Endothelial cell (in vitro differentiated cells): ENCODE data around the gene SLMAP. TPM values are rescaled to one million over a fixed set of nuclear protein-coding genes. Genes with fewer than 3 reads are reported as not detected.
A peak's percentile ranks its signal among the peaks of the same experiment; 100 is the strongest.

Experiments
- DNase-seq: peaks from one replicate; pipeline ENCODE4 v3.0.0; 2021; ENCODE audit warnings: low spot score
- H3K27ac Mint-ChIP-seq: one replicate; pipeline ENCODE4 v1.8.0; 2021; ENCODE audit warnings: mixed read lengths, inconsistent platforms; ENCODE audit not compliant: unreplicated experiment
- H3K27me3 Mint-ChIP-seq: one replicate; pipeline ENCODE4 v1.8.0; 2021; ENCODE audit warnings: mild to moderate bottlenecking, moderate library complexity, mixed read lengths, inconsistent platforms; ENCODE audit not compliant: unreplicated experiment
- H3K36me3 Mint-ChIP-seq: one replicate; pipeline ENCODE4 v1.8.0; 2021; ENCODE audit warnings: mild to moderate bottlenecking, low read depth, mixed read lengths, inconsistent platforms; ENCODE audit not compliant: unreplicated experiment
- H3K4me1 Mint-ChIP-seq: one replicate; pipeline ENCODE4 v1.8.0; 2021; ENCODE audit warnings: mild to moderate bottlenecking, mixed read lengths, inconsistent platforms; ENCODE audit not compliant: unreplicated experiment
- H3K4me3 Mint-ChIP-seq: one replicate; pipeline ENCODE4 v1.8.0; 2021; ENCODE audit warnings: mild to moderate bottlenecking, mixed read lengths, inconsistent platforms; ENCODE audit not compliant: unreplicated experiment
- H3K9me3 Mint-ChIP-seq: one replicate; pipeline ENCODE4 v1.8.0; 2021; ENCODE audit warnings: mixed read lengths, inconsistent platforms; ENCODE audit not compliant: unreplicated experiment
- total RNA-seq: library from RNA; stranded (reverse); fragmentation: NEBNext Ultra II Directional; extraction: Animal tissue kit (Norgen Biotek cat#: 25700); gene quantifications from one replicate; pipeline ENCODE4 v1.2.1, GENCODE V29; 2021; ENCODE audit not compliant: unreplicated experiment
- TF ChIP-seq, protein P1 (sequence below): fragments of 200-600 bp; sonication (generic); IDR thresholded peaks from one replicate; pipeline ENCODE4 v1.5.0; 2021; ENCODE audit warnings: antibody characterized with exemption; ENCODE audit not compliant: unreplicated experiment

SLMAP gene
- total RNA-seq, 1 donor from 2014 or later, result 45.7 TPM

DNA sequence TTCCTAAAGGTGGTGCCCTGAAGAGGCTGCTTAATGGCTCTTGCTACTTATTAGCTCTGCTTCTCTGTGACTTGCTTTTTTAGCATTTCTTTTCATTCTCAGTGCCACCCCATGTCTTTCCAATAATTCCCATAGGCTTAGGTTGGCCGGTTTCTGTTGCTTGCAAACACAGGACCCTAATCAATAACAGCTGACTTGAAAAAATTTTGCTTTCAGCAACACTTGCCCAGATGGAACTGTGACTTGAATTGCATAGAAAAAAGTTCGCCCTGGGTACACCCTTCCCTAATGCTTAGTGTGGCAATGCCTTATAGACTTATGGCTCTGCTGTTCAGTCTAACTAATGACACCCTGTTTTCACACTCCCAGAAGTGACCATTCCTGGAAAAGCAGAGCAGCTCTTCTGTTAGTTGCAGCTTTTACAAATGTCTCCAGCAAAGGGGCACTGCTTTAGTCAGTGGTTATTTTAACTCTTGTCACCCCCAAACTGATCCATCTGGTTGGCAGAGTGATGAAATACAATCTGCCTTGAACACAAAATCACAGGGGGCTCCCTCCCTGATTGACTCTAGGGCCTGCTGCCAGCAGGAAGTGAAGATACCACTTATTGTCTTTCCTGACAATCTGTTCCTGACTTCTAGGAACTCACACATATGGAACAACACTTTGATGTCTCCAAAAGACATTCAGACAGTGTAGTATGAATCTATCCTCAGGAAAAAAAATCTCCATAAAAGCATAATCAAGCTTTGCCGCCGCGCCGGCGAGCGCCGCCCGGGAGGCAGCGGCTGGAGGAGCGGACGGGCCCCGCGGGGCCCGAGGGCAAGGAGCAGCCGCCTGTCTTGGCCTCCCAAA lies 9.7 kb upstream of the SLMAP start:
- no peak overlapping the region for H3K27ac Mint-ChIP-seq
- no peak for DNase-seq
- H3K27me3 Mint-ChIP-seq, result peaks cover 2% of the 10 kb centered on the region
- no peaks in the 10 kb centered on the region for H3K9me3 Mint-ChIP-seq
- H3K36me3 Mint-ChIP-seq, result no peaks in the 10 kb centered on the region
- no peak overlapping the region for H3K4me3 Mint-ChIP-seq
- H3K4me1 Mint-ChIP-seq, result peaks cover 12% of the 10 kb centered on the region
- TF ChIP-seq, protein P1, sequence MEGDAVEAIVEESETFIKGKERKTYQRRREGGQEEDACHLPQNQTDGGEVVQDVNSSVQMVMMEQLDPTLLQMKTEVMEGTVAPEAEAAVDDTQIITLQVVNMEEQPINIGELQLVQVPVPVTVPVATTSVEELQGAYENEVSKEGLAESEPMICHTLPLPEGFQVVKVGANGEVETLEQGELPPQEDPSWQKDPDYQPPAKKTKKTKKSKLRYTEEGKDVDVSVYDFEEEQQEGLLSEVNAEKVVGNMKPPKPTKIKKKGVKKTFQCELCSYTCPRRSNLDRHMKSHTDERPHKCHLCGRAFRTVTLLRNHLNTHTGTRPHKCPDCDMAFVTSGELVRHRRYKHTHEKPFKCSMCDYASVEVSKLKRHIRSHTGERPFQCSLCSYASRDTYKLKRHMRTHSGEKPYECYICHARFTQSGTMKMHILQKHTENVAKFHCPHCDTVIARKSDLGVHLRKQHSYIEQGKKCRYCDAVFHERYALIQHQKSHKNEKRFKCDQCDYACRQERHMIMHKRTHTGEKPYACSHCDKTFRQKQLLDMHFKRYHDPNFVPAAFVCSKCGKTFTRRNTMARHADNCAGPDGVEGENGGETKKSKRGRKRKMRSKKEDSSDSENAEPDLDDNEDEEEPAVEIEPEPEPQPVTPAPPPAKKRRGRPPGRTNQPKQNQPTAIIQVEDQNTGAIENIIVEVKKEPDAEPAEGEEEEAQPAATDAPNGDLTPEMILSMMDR, result no peak

DNA sequence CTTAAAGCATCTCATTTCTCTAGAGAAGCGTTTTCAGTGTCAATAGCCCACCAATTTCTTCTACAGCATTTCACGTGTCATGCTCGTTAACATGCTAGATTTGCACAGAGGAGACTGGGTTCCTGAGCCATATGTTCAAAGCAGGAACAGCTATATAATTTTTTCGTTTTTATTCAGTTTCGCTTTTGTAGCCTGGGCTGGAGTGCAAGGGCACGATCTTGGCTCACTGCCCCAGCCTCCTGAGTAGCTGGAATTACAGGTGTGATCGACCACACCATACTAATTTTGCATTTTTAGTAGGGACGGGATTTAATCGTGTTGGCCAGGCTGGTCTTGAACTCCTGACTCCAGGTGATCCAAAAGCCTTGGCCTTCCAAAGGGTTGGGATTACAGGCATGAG lies 6.6 kb upstream of the SLMAP start:
- H3K27me3 Mint-ChIP-seq, result no peaks in the 10 kb centered on the region
- no peaks in the 10 kb centered on the region for H3K36me3 Mint-ChIP-seq
- DNase-seq, result no peak
- TF ChIP-seq, protein P1, result no peak
- no peaks in the 10 kb centered on the region for H3K9me3 Mint-ChIP-seq
- peaks cover 8% of the 10 kb centered on the region for H3K4me1 Mint-ChIP-seq
- no peak overlapping the region for H3K27ac Mint-ChIP-seq
- H3K4me3 Mint-ChIP-seq, result no peak overlapping the region

DNA sequence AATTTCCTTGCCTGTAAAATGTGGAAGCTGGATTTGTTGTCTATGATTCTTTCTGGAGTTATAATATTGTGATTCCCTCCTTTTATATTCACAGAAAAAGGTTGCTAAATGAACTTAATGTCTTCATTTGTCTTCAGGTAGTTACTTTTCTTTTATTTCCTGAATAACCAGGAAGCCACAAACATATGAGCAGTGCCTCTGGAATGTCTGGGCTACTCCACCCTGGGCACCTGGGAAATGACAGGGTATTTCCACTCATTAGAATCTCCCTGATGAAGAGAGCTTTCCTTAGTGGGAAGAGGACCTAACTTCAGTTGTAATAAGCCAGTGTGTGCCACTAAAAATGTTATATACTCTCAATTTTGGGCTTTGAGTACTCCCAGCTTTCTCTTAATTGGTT lies 3.8 kb upstream of the SLMAP start:
- H3K4me3 Mint-ChIP-seq, result no peak overlapping the region
- H3K36me3 Mint-ChIP-seq, result peaks cover 3% of the 10 kb centered on the region
- no peak overlapping the region for H3K27ac Mint-ChIP-seq
- peaks cover 7% of the 10 kb centered on the region for H3K4me1 Mint-ChIP-seq
- no peak for DNase-seq
- no peaks in the 10 kb centered on the region for H3K9me3 Mint-ChIP-seq
- TF ChIP-seq, protein P1, result no peak
- H3K27me3 Mint-ChIP-seq, result peaks cover 9% of the 10 kb centered on the region

DNA sequence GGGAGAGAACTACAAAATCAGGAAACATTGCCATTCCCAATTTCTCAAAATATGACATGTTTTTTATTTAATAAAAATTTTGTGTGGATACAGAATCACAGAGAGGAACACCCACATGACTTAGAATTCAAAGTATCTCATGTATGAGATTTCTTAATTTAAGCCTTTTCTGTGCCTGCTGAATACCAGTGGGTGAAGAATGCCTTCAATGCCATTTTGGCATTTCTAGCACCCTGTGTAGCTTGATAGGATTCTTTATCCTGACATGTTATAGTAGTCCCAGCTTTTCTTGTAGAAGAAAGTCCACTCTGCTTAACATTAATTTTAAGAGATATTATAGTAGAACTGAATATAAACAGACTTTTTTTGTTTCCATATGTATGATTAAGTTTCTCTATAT lies 3.1 kb upstream of the SLMAP start:
- H3K27me3 Mint-ChIP-seq, result peaks cover 9% of the 10 kb centered on the region
- H3K27ac Mint-ChIP-seq, result no peak overlapping the region
- TF ChIP-seq, protein P1, result no peak
- H3K9me3 Mint-ChIP-seq, result no peaks in the 10 kb centered on the region
- H3K4me1 Mint-ChIP-seq, result peaks cover 12% of the 10 kb centered on the region
- H3K4me3 Mint-ChIP-seq, result no peak overlapping the region
- H3K36me3 Mint-ChIP-seq, result peaks cover 10% of the 10 kb centered on the region
- DNase-seq, result no peak

DNA sequence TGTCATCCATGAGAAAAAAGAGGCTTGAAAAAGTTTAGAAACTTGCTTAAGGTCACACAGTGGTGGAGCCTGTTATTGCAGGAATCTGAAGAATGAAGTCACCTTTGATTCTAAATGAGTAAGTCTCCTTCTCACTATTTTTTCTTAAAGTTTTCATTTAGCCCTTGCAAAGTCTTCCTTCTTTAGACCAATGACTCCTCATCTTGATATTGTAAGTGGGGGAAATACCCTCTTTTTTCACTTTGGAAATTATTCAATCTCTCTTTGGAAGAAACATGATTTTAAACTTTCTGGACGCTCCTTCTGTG lies 787 bp upstream of the SLMAP start:
- DNase-seq, result no peak
- peak overlapping the region; percentile 96 for H3K4me3 Mint-ChIP-seq
- peak overlapping the region; percentile 98 for H3K27ac Mint-ChIP-seq
- TF ChIP-seq, protein P1, result peak; percentile 11
- peaks cover 12% of the 10 kb centered on the region for H3K36me3 Mint-ChIP-seq
- peaks cover 19% of the 10 kb centered on the region for H3K4me1 Mint-ChIP-seq
- H3K9me3 Mint-ChIP-seq, result no peaks in the 10 kb centered on the region
- H3K27me3 Mint-ChIP-seq, result peaks cover 9% of the 10 kb centered on the region
